ENCODE results near the gene CSTF3.

The CSTF3 gene

GRCh38 chr11:33064033-33064825, 97.1 kb downstream of the CSTF3 start:
- TF ChIP-seq, protein P1, sequence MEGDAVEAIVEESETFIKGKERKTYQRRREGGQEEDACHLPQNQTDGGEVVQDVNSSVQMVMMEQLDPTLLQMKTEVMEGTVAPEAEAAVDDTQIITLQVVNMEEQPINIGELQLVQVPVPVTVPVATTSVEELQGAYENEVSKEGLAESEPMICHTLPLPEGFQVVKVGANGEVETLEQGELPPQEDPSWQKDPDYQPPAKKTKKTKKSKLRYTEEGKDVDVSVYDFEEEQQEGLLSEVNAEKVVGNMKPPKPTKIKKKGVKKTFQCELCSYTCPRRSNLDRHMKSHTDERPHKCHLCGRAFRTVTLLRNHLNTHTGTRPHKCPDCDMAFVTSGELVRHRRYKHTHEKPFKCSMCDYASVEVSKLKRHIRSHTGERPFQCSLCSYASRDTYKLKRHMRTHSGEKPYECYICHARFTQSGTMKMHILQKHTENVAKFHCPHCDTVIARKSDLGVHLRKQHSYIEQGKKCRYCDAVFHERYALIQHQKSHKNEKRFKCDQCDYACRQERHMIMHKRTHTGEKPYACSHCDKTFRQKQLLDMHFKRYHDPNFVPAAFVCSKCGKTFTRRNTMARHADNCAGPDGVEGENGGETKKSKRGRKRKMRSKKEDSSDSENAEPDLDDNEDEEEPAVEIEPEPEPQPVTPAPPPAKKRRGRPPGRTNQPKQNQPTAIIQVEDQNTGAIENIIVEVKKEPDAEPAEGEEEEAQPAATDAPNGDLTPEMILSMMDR (IDR thresholded peaks at IDR 0.05; ENCODE audit: low read depth, low read length) = no peak
- no peak overlapping the region for H3K4me3 ChIP-seq (ENCODE audit: low read depth, low read length)

GRCh38 chr11:33063326-33063881, 97.9 kb downstream of the CSTF3 start:
- H3K4me3 ChIP-seq (ENCODE audit: low read depth, low read length) = no peak overlapping the region
- TF ChIP-seq, protein P1 (IDR thresholded peaks at IDR 0.05; ENCODE audit: low read depth, low read length) = no peak

DNA sequence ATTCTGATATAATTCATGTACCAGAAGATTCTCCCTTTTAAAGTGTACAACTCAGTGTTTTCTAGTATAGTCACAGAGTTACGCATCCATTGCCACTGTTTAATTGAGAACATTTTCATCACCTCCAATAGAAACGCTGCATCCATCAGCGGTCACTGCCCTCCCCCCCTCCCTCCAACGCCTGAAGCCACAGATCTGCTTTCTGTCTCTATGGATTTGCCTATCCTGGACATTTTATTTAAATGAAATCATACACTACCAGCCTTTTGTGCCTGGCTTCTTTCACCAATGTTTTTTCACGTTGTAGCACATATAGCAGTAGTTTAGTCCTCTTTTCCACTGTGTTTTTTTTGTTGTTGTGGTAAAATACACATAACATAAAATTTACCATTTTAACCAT, 99.1 kb downstream of the CSTF3 start:
- TF ChIP-seq, protein P1 (IDR thresholded peaks at IDR 0.05; ENCODE audit: low read depth, low read length) = no peak
- no peak overlapping the region for H3K4me3 ChIP-seq (ENCODE audit: low read depth, low read length)

DNA sequence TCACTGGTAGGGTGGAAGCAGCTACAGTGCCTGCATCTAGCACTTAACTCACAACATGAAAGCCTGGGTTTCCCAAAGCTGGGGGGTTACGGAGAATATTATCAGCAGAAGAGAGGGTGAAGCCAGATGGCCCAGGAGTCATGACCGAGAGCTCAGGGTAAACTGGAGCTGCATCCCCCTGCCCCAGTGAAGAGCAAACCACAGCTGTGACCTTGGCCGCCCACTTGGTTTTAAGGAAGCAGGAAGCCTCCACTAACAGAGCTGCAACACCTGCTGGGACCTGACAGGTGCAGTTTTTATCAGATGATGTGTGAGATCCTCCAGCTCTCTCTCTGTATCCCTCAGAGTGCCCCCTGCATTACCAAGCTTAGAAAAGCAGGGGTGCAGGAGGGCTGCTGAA, 101.0 kb downstream of the CSTF3 start:
- no peak overlapping the region for H3K4me3 ChIP-seq (ENCODE audit: low read depth, low read length)
- TF ChIP-seq, protein P1 (IDR thresholded peaks at IDR 0.05; ENCODE audit: low read depth, low read length) = no peak

- H3K4me3 ChIP-seq (ENCODE audit: low read depth, low read length) = no peak overlapping the region
- TF ChIP-seq, protein P1 (IDR thresholded peaks at IDR 0.05; ENCODE audit: low read depth, low read length) = no peak
Observed at GRCh38 chr11:33059331-33060007, 101.8 kb downstream of the CSTF3 start.

DNA sequence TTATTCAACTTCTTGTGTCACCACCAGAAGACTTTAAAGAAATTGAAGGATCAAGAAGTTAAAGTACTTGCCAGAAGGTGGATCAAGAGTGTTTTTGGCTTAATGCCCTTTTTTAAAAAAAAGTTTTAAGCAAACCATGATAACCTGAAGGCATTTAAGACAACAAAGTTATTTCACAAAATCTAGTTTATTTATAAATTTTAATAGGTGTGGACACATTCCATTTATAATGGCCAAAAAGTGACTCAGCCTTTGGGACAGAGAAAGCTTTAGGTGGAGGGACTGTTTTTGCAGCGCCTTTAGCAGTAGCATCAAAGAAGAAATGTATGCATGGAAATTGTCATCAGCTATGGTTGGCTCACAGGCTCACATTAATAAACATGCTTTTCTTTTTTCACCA, 104.0 kb downstream of the CSTF3 start:
- TF ChIP-seq, protein P1 (IDR thresholded peaks at IDR 0.05; ENCODE audit: low read depth, low read length) = no peak
- H3K4me3 ChIP-seq (ENCODE audit: low read depth, low read length) = no peak overlapping the region

- TF ChIP-seq, protein P1 (IDR thresholded peaks at IDR 0.05; ENCODE audit: low read depth, low read length) = no peak
- H3K4me3 ChIP-seq (ENCODE audit: low read depth, low read length) = no peak overlapping the region
Observed at GRCh38 chr11:33055375-33055774, 105.9 kb downstream of the CSTF3 start.
